ENCODE results near the gene NAV3.

GRCh38 chr12:77882709-77883108, 52.0 kb downstream of the NAV3 start:
- no peak for TF ChIP-seq CTCF (IDR thresholded peaks at IDR 0.05; ENCODE audit: low read length)
- no peak for TF ChIP-seq EZH2phosphoT487 (IDR thresholded peaks at IDR 0.05; ENCODE audit: low read length)
